ENCODE measurements around the gene MICALL2.

MICALL2 gene

DNA sequence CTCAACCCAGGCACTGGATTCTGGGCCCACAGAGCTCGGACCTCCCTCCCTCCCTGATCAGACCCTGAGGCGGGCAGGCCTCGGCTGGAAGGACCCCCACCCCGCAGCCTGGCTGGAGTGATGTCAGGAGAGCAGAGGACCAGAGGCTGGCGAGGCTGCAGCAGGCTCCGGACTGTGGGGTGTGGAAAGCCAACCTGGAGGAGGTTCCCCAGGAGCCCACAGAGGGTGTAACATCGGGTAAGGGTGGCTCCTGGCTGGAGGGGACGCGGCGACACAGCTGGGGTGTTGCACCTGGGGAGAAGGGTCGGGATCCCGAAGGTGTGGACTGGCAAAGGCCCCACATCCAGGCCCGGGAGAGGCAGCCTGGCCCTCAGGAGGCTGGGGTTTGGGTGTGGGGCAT lies 8.9 kb upstream of the MICALL2 start:
- Histone ChIP-seq H3K36me3 (peaks cover 55% of the 10 kb centered on the region), H3K27ac (no peak overlapping the region)
- TF ChIP-seq, protein P1, sequence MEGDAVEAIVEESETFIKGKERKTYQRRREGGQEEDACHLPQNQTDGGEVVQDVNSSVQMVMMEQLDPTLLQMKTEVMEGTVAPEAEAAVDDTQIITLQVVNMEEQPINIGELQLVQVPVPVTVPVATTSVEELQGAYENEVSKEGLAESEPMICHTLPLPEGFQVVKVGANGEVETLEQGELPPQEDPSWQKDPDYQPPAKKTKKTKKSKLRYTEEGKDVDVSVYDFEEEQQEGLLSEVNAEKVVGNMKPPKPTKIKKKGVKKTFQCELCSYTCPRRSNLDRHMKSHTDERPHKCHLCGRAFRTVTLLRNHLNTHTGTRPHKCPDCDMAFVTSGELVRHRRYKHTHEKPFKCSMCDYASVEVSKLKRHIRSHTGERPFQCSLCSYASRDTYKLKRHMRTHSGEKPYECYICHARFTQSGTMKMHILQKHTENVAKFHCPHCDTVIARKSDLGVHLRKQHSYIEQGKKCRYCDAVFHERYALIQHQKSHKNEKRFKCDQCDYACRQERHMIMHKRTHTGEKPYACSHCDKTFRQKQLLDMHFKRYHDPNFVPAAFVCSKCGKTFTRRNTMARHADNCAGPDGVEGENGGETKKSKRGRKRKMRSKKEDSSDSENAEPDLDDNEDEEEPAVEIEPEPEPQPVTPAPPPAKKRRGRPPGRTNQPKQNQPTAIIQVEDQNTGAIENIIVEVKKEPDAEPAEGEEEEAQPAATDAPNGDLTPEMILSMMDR (IDR thresholded peaks at IDR 0.05): no peak

DNA sequence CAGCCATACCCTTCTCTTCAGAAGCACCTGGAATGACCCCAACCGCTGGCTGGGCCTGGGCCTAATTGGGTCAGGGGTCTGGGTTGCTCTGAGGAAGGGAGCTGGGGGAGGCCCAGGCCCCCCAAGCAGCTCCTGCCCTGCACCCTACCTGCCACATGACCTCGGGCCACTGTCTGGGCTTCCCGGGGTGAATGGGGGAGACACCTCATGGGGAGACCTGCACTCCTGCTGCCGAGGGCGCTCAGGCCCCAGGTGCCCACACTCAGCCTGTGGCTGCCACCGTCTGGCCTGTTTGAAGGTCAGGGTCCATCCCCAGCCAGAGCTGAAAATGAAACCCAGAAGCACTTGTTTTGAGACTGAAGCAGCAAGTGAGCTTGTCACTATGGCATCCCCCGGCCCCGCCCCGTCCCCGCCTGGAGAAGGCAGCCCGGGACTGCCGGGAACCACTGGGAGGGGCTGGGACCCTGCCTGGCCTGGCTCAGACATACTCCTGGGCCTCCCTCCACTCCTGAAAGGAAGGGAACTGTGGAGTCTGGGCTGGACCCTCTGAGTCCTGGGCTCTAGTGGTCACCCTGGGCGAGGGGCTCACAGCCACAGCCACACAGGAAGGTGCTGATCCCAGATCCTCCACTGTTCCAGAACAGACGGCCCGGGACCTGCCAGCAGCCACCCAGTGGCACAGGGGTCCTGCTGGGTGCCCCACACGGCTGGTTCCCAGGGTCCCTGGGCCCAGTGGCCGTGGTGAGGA lies 7.4 kb upstream of the MICALL2 start:
- Histone ChIP-seq H3K9me3 (no peaks in the 10 kb centered on the region), H3K4me3 (ENCODE audit: low read depth in 1 of 2, low read length in 1 of 2) (no peak overlapping the region), H3K27me3 (no peaks in the 10 kb centered on the region), H3K36me3 (peaks cover 40% of the 10 kb centered on the region), H3K27ac (no peak overlapping the region), H3K4me1 (ENCODE audit: control insufficient read depth in 1 of 2, insufficient read depth in 1 of 2, low read depth in 1 of 2, low read length in 1 of 2) (no peaks in the 10 kb centered on the region)
- TF ChIP-seq, protein P1 (IDR thresholded peaks at IDR 0.05): no peak

More for the DNA sequence above, 8.9 kb upstream of the MICALL2 start:
- Histone ChIP-seq H3K4me3 (ENCODE audit: low read depth in 1 of 2, low read length in 1 of 2) (no peak overlapping the region), H3K27me3 (no peaks in the 10 kb centered on the region), H3K4me1 (ENCODE audit: control insufficient read depth in 1 of 2, insufficient read depth in 1 of 2, low read depth in 1 of 2, low read length in 1 of 2) (no peaks in the 10 kb centered on the region), H3K9me3 (no peaks in the 10 kb centered on the region)

DNA sequence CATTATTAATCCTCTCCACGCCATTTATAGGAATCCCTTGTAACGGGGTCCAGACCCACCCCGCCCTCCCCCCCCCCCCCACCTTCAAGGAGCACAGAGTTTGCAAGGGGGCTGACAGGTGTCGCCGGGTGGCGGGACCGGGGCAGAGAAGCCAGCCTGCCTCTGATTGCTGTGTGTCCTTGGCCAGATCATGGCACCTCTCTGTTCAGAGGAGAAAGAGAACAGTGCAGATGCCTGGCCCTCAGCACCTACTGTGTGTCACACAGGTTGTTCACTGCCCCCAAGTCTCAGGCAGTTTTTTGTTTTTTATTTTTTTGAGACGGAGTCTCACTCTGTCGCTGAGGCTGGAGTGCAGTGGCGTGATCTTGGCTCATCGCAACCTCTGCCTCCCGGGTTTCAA lies 5.4 kb upstream of the MICALL2 start:
- Histone ChIP-seq H3K27me3 (no peaks in the 10 kb centered on the region), H3K27ac (no peak overlapping the region), H3K4me3 (ENCODE audit: low read depth in 1 of 2, low read length in 1 of 2) (no peak overlapping the region), H3K4me1 (ENCODE audit: control insufficient read depth in 1 of 2, insufficient read depth in 1 of 2, low read depth in 1 of 2, low read length in 1 of 2) (peaks cover 15 to 20% of the 10 kb centered on the region in 2 experiments), H3K36me3 (peaks cover 20% of the 10 kb centered on the region), H3K9me3 (no peaks in the 10 kb centered on the region)
- TF ChIP-seq, protein P1 (IDR thresholded peaks at IDR 0.05): no peak

DNA sequence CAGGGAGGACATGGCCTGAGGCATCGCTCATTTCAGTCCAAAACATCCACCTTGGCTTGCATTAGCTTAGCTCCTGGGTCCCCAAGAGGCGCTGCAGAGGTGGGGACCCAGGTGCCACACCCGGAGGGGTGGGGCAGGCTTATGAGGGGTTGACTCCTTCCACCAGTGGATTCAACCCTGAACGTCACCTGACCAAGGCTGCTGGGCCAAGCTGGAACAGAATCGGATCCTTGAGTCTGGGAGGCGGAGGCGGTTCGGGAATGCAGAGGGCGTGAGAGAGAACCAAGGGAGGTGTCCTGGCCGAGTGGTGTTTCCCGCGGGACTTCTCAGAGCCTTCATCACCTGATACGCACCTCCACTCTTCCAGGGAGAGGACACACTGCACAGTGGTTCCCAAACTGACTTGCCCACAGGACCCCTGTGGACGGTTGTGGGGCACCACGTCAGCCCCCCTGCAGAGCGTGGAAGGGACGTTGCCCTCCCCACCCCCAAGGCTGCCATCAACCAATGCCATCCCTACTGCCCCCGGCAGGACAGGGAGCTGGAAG lies 4.5 kb upstream of the MICALL2 start:
- H3K36me3 ChIP-seq: peaks cover 11% of the 10 kb centered on the region
- no peaks in the 10 kb centered on the region for H3K9me3 ChIP-seq
- no peak overlapping the region for H3K4me3 ChIP-seq (ENCODE audit: low read depth in 1 of 2, low read length in 1 of 2)
- H3K4me1 ChIP-seq (ENCODE audit: control insufficient read depth in 1 of 2, insufficient read depth in 1 of 2, low read depth in 1 of 2, low read length in 1 of 2): peaks cover 19 to 26% of the 10 kb centered on the region in 2 experiments
- no peaks in the 10 kb centered on the region for H3K27me3 ChIP-seq
- TF ChIP-seq, protein P1 (IDR thresholded peaks at IDR 0.05): no peak
- H3K27ac ChIP-seq: no peak overlapping the region

DNA sequence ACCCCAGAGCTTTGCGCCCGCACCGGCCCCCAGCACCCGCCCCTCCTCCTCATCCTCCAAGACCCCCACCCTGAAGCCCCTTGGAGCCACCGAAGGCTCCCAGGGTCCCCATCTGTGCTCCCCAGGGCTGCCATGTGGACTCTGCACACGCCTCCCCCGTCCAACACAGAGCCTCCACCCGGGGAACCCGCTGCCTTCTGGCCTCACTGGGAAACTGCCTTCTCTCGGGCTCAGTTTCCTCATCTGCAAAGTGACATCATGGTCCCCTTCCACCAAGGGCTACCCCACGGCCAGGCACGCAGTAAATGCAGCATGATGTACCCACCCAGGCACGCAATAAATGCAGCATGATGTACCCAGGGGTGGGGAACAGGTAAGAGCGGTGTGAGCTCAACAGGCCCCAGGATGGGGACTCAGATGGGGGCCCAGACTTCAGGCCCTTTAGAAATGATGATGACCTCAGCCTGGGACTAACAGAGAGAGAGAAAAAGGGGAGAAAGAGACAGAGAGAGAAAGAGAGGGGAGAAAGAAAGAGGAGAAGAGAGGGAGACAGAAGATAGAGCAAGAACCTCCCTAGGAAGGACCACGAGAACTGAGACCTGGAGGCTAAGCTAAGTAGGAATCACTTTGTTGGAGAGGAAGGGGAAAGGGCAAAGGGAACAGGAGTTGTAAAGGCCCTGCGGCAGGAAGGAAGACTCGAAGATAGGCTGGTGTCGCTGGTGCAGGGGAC lies 2.5 kb upstream of the MICALL2 start:
- H3K27me3 ChIP-seq: no peaks in the 10 kb centered on the region
- H3K4me1 ChIP-seq (ENCODE audit: control insufficient read depth in 1 of 2, insufficient read depth in 1 of 2, low read depth in 1 of 2, low read length in 1 of 2): peaks cover 38 to 46% of the 10 kb centered on the region in 2 experiments
- TF ChIP-seq, protein P1 (IDR thresholded peaks at IDR 0.05): no peak
- H3K36me3 ChIP-seq: no peaks in the 10 kb centered on the region
- no peaks in the 10 kb centered on the region for H3K9me3 ChIP-seq
- H3K4me3 ChIP-seq (ENCODE audit: low read depth in 1 of 2, low read length in 1 of 2): no peak overlapping the region
- H3K27ac ChIP-seq: no peak overlapping the region
